Osteoblast (primary cell): ENCODE results near the gene MOGAT3. TPM values are rescaled to one million over a fixed set of nuclear protein-coding genes. Genes with fewer than 3 reads are reported as not detected.

Source experiments
- DNase-seq: peaks from one replicate; pipeline ENCODE4 v3.0.0; 2011; ENCODE audit warnings: low spot score, mixed read lengths; ENCODE audit not compliant: insufficient read length; ENCODE audit errors: missing footprints
- H2AFZ ChIP-seq: 2 replicates; pipeline ENCODE4 v1.6.0; 2011; ENCODE audit warnings: mild to moderate bottlenecking, low read length
- H3K27ac ChIP-seq: 2 replicates; pipeline ENCODE4 v1.5.1; 2011; ENCODE audit warnings: mild to moderate bottlenecking, low read depth, low read length, moderate library complexity
- H3K27me3 ChIP-seq: 2 replicates; pipeline ENCODE4 v1.6.0; 2012; ENCODE audit warnings: mild to moderate bottlenecking, control low read depth, inconsistent platforms, low read length, moderate library complexity; ENCODE audit not compliant: insufficient read depth
- H3K36me3 ChIP-seq: 2 replicates; pipeline ENCODE4 v1.5.1; 2011; ENCODE audit warnings: mild to moderate bottlenecking, low read length, control low read depth, moderate library complexity; ENCODE audit not compliant: insufficient read depth
- H3K4me1 ChIP-seq: 2 replicates; pipeline ENCODE4 v1.5.1; 2011; ENCODE audit warnings: mild to moderate bottlenecking, low read length, control low read depth, moderate library complexity; ENCODE audit not compliant: insufficient read depth
- H3K4me2 ChIP-seq: 2 replicates; pipeline ENCODE4 v1.6.0; 2011; ENCODE audit warnings: mild to moderate bottlenecking, low read length; ENCODE audit not compliant: insufficient read depth
- H3K4me3 ChIP-seq: fragments of 200-600 bp; sonication (generic); 3 replicates; pipeline ENCODE4 v1.5.1; 2012; ENCODE audit warnings: mild to moderate bottlenecking, low read length, inconsistent platforms; ENCODE audit not compliant: insufficient read depth
- H3K79me2 ChIP-seq: 2 replicates; pipeline ENCODE4 v1.6.0; 2012; ENCODE audit warnings: mild to moderate bottlenecking, low read length, control low read depth, inconsistent platforms; ENCODE audit not compliant: insufficient read depth
- H3K9me3 ChIP-seq: 2 replicates; pipeline ENCODE4 v1.5.1; 2011; ENCODE audit warnings: low read depth, low read length, control low read depth
- H4K20me1 ChIP-seq: 2 replicates; pipeline ENCODE4 v1.6.0; 2012; ENCODE audit warnings: mild to moderate bottlenecking, low read length, control low read depth; ENCODE audit not compliant: insufficient read depth
- small RNA-seq: library from RNA; depleted of rRNA; stranded (forward); fragments of <200 nt; gene quantifications from one replicate; pipeline ENCODE3, GENCODE V24; 2012
- total RNA-seq: library from RNA; depleted of rRNA; stranded (reverse); fragments of >200 nt; gene quantifications from 2 replicates; pipeline ENCODE4 v1.2.3, GENCODE V29; 2012
- TF ChIP-seq, protein P1 (sequence below): IDR thresholded peaks from 2 replicates; pipeline ENCODE4 v1.5.1; 2011; ENCODE audit warnings: mild to moderate bottlenecking, low read depth, low read length, moderate library complexity; ENCODE audit errors: extremely low read depth

The MOGAT3 gene
- total RNA-seq, 1 donor, result not detected

DNA sequence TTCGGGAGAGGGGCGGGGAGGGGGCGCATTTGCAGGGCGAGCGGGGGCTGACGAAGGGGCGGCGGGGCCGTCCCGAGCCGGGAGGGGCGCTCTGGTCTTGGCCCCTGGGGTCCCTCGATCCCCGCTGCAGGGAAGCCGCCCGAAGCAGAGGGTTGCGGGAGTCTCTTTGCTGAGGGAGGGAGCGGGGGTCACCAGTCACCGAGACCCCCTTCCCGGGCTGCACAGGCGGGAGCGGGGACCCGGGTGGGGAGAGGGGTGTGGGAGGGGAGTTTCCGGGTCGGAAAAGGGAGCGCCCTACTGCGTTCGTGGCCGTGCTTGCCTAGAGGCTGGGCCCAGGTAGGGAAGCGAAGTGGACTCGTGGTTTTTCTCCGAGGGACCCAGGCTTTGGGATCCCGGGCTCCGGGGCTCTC lies 46.1 kb downstream of the MOGAT3 start:
- peak overlapping the region; percentile 19 for H3K27ac ChIP-seq
- peaks cover 20% of the 10 kb centered on the region for H3K36me3 ChIP-seq
- peaks cover 3% of the 10 kb centered on the region for H3K27me3 ChIP-seq
- no peaks in the 10 kb centered on the region for H3K9me3 ChIP-seq
- TF ChIP-seq, protein P1, sequence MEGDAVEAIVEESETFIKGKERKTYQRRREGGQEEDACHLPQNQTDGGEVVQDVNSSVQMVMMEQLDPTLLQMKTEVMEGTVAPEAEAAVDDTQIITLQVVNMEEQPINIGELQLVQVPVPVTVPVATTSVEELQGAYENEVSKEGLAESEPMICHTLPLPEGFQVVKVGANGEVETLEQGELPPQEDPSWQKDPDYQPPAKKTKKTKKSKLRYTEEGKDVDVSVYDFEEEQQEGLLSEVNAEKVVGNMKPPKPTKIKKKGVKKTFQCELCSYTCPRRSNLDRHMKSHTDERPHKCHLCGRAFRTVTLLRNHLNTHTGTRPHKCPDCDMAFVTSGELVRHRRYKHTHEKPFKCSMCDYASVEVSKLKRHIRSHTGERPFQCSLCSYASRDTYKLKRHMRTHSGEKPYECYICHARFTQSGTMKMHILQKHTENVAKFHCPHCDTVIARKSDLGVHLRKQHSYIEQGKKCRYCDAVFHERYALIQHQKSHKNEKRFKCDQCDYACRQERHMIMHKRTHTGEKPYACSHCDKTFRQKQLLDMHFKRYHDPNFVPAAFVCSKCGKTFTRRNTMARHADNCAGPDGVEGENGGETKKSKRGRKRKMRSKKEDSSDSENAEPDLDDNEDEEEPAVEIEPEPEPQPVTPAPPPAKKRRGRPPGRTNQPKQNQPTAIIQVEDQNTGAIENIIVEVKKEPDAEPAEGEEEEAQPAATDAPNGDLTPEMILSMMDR, result no peak
- H4K20me1 ChIP-seq, result peaks cover 7% of the 10 kb centered on the region
- H3K4me3 ChIP-seq, result peak overlapping the region; percentile 88
- no peak for DNase-seq
- peak overlapping the region; percentile 93 for H3K4me2 ChIP-seq
- H3K4me1 ChIP-seq, result peaks cover 15% of the 10 kb centered on the region
- H3K79me2 ChIP-seq, result peaks cover 27% of the 10 kb centered on the region
- H2AFZ ChIP-seq, result peak overlapping the region; percentile 59

DNA sequence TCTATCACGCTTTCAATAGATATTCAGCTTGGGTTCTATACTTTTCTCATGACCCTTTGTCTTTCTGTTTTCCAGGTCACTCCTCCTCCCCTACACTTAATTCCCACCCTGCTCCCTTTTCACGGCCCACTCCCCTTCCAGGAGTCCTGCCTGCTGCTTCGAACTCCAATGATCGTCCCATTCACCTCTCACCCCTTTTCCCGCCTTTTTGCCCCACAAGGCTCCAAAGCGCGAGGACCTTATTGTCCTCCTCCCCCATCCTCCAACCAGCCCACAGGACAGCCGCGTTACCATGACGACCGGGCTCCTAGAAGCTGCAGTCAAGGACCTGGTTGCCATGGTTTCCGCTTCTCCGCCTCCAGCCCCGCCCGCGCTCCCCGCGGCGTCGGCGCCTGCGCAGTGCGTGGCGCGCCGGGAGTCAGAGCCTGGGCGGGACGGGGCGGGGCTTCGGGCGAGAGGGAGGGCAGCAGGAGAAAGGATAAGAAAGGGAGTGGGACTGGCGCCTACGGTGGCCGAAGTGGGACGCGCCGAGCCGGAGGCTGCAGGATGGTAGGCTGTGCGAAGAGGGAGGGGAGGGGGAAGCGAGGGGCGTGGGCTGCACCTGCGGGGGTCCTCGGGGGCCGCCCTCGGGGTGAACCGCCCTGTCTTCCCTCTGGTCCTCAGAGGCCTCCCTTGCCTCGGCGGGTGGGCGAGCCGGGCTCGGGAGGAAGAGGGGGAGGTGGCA lies 46.7 kb downstream of the MOGAT3 start, which contains the start of gene AP1S1:
AP1S1 (plus strand) TSS at position 508 of the 724 bp plus-strand sequence; CDS start at position 547, 39 bp downstream.
- Histone ChIP-seq H3K4me1 (peaks cover 9% of the 10 kb centered on the region), H3K27ac (peak within 1 kb of the TSS; percentile 19)

DNA sequence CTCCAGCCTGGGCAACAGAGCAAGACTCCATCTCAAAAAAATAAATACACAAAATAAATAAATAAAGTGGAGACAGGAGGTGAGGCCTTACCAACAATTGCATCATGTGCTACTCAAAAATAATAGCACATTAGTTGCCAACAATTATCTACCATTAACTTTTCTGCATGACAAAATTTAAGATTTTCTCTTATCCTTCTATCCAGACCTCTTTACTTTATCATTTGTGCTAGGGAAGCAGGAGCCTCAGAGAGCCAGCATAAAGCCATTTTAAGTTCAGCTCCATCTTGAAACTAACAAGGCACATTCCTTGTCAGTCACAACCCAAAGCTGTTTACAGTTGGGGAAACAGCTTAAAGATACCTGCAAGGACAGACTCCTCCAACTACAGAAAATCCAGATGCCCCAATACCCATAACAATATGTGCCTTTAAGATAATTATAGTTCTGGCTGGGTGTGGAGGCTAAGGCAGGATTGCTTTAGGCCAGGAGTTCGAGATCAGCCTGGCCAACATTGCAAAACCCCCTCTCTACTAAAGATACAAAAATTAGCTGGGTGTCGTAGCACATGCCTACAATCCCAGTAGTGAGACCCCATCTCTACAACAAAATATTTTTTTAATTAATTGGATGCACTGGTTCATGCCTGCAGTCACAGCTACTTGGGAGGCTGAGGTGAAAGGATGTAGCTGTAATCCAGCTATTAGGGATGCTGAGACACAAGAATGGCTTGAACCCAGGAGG lies 48.8 kb downstream of the MOGAT3 start:
- no peak for DNase-seq
- Histone ChIP-seq H3K4me3 (no peak overlapping the region), H3K4me1 (peaks cover 9% of the 10 kb centered on the region), H3K27ac (no peak overlapping the region), H3K36me3 (peaks cover 6% of the 10 kb centered on the region), H3K9me3 (no peaks in the 10 kb centered on the region), H2AFZ (no peak overlapping the region), H3K79me2 (peaks cover 25% of the 10 kb centered on the region), H3K4me2 (no peak overlapping the region), H4K20me1 (peaks cover 2% of the 10 kb centered on the region), H3K27me3 (peaks cover 12% of the 10 kb centered on the region)
- TF ChIP-seq, protein P1, result no peak

More for the DNA sequence above, 46.7 kb downstream of the MOGAT3 start, which contains the start of gene AP1S1:
- Histone ChIP-seq H2AFZ (peak within 1 kb of the TSS; percentile 59), H3K4me3 (peak within 1 kb of the TSS; percentile 88), H3K4me2 (peak within 1 kb of the TSS; percentile 93), H3K27me3 (peaks cover 3% of the 10 kb centered on the region), H4K20me1 (peaks cover 6% of the 10 kb centered on the region), H3K79me2 (peaks cover 27% of the 10 kb centered on the region), H3K9me3 (no peaks in the 10 kb centered on the region), H3K36me3 (peaks cover 17% of the 10 kb centered on the region)
- TF ChIP-seq, protein P1, result no peak
- peak; percentile 100 for DNase-seq

Small RNA genes within 50 kb of the gene (small RNA-seq; reads per million reads assigned to genes)
- 0.52 reads per million for gene MIR4653

Other genes starting within 250 kb of the MOGAT3 start
- gene MUC12, start 231.5 kb downstream of the MOGAT3 start, total RNA-seq, result under 0.01 and 0.59 TPM in 2 replicates
- gene MUC17, start 181.0 kb downstream of the MOGAT3 start, total RNA-seq, result under 0.01 TPM in 1 of 2 replicates, not detected in the other
- gene TRIM56, start 115.6 kb downstream of the MOGAT3 start, total RNA-seq, result 13.8 and 14.7 TPM in 2 replicates
- gene SERPINE1, start 73.9 kb downstream of the MOGAT3 start, total RNA-seq, result 237 and 278 TPM in 2 replicates
- gene AP1S1, start 46.6 kb downstream of the MOGAT3 start, total RNA-seq, result 101 and 102 TPM in 2 replicates
- gene VGF, start 35.5 kb downstream of the MOGAT3 start, total RNA-seq, result 0.36 TPM in 1 of 2 replicates, not detected in the other
- gene NAT16, start 20.7 kb downstream of the MOGAT3 start, total RNA-seq, result not detected in 2 replicates
- gene PLOD3, start 16.5 kb upstream of the MOGAT3 start, total RNA-seq, result 78.7 and 81.8 TPM in 2 replicates
- gene ZNHIT1, start 17.1 kb upstream of the MOGAT3 start, total RNA-seq, result 64.4 and 66.0 TPM in 2 replicates
- 3.3 and 4.1 TPM in 2 replicates for gene CLDN15, start 36.8 kb upstream of the MOGAT3 start, total RNA-seq
- gene FIS1, start 44.0 kb upstream of the MOGAT3 start, total RNA-seq, result 118 and 136 TPM in 2 replicates
- 32.7 and 35.8 TPM in 2 replicates for gene IFT22, start 120.8 kb upstream of the MOGAT3 start, total RNA-seq
- not detected in 2 replicates for gene COL26A1, start 161.8 kb upstream of the MOGAT3 start, total RNA-seq